Measurements from ENCODE around the gene METTL16.
A peak's percentile ranks its signal among the peaks of the same experiment; 100 is the strongest.
"Not testable (repeated sequence)": the region's sequence is repeated elsewhere in the genome, so short reads cannot be mapped to it uniquely, and the experiment has no call there.

The METTL16 gene

GRCh38 chr17:2511462-2512369 lies at the start of gene METTL16:
Gene METTL16 (minus strand): TSS chr17:2511888. CDS start chr17:2502331, 9,557 bp downstream.
- peak; percentile 76 to 87 for DNase-seq

DNA sequence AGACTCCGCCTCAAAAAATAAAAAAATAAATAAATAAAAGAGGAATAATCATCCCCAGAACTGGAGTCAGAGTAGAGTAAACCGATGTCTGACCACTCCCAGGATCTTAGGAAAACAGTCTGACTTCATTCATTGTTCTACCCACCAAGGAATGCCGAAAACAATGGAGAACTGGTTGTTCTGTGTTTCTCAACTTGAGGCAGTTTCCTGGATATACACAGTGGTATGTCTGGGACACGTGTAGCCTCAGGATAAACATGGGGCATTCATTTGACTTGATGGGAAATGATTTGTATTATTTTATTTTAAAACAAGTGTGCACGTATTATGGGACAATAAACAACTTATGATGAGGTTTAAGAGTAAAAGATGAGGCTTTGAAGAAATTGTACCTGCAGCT lies 49.0 kb upstream of the METTL16 start:
- DNase-seq, result no peak

- DNase-seq, result no peak
Measured at GRCh38 chr17:2551928-2552327, 40.2 kb upstream of the METTL16 start.

DNA sequence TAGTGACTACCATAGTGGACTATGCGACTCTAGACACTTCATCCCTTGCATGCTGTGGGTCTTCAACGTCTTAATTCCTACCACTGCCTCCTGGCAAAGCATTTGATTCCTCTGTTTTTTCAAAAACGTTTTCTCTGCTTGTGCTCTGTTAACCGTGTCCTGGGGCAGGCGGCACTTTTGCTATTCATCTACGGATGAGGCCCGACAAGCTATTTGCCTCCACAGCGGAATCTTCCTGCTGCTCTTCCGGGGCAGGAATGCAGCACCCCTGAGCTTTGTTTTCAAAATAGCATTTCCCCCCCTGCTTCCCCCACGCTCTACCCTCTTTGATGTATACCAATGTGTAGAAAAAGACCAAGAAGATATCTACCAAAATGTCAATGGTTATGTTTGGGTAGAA lies 39.8 kb upstream of the METTL16 start:
- DNase-seq, result no peak

DNA sequence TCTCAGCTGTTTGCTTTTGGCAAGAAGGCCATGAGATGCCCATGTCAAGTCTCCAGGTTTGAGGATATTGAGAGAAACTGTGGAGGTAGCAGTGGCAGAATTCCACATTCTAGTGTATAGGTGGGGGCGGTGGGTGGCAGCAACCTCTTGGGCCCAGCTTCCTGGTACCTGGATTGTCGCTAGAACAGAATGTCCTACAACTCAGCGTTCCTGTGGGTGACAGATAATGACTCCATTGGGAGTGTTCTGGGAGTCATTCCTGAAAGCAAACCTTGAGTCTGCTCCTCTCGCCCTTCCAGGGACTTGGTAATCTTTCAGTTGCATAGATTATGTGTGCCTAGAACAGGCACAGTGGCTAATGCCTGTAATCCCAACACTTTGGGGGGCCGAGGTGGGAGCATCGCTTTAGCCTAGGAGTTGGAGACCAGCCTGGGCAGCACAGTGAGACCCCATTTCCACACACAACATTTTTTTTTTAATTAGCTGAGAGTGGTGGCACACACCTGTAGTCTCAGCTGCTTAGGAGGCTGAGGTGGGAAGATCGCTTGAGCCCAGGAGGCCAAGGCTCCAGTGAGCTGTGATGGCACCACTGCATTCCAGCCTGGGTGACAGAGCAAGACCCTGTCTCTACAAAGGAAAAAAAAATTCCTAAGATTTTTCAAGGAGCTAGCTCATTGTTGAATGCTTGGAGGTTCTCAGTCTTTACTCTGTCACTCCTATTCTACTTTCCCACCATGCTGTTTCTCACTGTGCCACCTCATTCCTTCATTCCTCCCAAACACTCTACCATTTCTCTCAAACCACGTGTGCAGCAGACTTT lies 37.9 kb upstream of the METTL16 start:
- no peak for DNase-seq

DNA sequence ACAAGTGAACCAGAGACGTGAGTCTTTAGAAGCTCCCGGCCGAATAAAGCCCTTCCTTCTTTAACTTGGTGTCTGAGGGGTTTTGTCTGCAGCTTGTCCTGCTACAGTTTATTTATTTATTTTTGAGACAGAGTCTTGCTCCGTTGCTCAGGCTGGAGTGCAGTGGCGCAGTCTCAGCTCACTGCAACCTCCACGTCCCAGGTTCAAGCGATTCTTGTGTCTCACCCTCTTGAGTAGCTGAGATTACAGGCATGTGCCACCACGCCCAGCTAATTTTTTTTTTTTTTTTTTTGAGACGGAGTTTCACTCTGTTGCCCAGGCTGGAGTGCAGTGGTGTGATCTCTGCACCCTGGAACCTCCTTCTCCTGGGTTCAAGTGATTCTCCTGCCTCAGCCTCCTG lies 36.3 kb upstream of the METTL16 start:
- DNase-seq, result not testable (repeated sequence)

DNA sequence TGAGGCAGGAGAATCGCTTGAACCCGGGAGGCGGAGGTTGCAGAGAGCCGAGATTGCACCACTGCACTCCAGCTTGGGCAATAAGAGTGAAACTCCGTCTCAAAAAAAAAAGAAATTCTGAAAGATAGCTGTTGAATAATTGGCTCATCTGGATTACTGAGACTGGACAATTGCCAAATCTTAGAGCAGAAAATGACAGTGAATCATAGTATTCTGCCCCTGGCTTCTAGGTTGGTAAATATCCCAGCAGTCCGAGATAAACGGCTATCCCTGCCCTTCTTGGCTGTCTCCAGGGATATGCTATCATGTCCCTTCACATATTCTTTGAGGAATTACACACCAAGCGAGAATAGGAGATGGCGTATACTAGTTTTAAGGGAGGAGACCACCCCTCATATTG lies 35.5 kb upstream of the METTL16 start:
- no peak for DNase-seq

- no peak for DNase-seq
Measured at GRCh38 chr17:2545393-2545792, 33.7 kb upstream of the METTL16 start.

- DNase-seq, result no peak
Measured at GRCh38 chr17:2542456-2542855, 30.8 kb upstream of the METTL16 start.

DNA sequence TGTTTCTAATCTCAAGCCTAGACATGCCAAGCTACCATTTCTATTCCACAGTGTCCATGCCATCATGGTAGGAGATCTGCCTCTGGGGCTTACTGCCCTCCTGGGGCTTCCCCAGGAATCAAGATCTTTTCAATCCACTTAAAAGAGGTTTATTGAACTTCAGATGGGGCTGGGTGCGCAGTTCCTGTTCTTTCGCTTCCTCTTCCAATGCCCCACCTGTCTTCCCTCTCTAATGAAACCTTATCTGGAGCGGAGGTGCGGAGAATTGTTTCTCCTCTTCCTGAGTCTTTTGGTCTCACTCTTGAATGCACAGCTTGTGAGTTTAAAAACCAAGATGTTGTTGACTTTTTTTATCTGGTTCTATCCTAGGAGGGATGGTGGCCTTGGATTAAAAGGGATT lies 30.4 kb upstream of the METTL16 start:
- DNase-seq, result no peak

GRCh38 chr17:2537579-2537978 lies 25.9 kb upstream of the METTL16 start:
- not testable (repeated sequence) for DNase-seq

DNA sequence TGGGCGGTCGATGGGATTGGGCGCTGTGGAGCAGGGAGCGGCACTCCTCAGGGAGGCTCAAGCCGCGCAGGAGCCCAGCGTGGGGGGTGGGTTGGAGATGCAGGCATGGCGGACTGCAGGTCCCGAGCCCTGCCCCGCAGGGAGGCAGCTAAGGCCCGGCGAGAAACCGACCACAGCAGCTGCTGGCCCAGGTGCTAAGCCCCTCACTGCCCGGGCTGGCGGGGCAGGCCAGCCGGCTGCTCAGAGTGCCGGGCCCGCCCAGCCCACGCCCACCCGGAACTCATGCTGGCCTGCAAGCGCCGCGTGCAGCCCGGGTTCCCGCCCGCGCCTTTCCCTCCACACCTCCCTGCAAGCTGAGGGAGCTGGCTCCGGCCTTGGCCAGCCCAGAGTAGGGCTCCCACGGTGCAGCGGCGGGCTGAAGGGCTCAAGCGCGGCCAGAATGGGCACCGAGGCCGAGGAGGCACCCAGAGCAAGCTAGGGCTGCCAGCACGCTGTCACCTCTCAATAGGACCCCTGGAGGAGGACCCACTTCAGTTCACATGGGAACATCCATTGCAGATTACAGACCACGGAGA lies 20.5 kb upstream of the METTL16 start:
- DNase-seq, result no peak

DNA sequence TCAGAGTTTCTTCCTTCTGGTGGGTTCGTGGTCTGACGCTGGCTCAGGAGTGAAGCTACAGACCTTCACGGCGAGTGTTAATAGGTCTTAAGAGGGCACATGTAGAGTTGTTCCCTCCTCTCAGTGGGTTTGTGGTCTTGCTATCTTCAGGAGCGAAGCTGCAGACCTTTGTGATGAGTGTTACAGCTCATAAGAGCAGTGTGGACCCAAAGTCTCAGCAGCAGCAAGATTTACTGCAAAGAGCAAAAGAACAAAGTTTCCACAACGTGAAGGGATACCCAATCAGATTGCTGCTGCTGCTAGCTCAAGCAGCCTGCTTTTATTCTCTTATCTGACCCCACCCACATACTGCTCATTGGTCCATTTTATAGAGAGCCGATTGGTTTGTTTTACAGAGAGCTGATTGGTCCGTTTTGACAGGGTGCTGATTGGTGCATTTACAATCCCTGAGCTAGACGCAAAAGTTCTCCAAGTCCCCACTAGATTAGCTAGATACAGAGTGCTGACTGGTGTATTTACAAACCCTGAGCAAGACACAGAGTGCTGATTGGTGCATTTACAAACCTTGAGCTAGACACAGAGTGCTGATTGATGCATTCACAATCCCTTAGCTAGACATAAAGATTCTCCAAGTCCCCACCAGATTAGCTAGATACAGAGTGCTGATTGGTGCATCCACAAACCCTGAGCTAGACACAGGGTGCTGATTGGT lies 19.7 kb upstream of the METTL16 start:
- not testable (repeated sequence) for DNase-seq

- DNase-seq, result not testable (repeated sequence)
Measured at GRCh38 chr17:2521775-2522410, 10.2 kb upstream of the METTL16 start.

GRCh38 chr17:2521257-2521656 lies 9.6 kb upstream of the METTL16 start:
- DNase-seq, result no peak

DNA sequence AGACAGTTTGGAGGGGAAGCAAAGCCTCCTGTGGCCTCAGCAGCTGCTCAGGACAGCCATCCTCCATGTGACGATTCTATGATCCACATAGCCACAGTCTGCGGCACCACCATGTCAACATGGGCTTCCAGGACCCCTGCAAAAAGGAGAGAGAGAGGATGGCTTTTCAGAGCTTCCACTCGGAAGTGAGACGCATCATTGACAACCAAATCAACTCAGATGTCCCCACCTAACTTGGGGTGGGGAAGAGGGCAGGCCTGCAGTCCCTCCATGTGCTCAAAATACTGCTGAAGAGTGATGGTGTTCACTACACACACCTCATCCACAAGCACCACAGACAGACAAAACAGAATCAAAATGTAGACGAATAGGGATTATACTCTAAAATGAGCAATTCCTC lies 5.9 kb upstream of the METTL16 start:
- no peak for DNase-seq

GRCh38 chr17:2511138-2511461 lies 588 bp downstream of the METTL16 start:
- no peak for DNase-seq

- DNase-seq, result no peak
Measured at GRCh38 chr17:2510559-2510958, 1.1 kb downstream of the METTL16 start.

- DNase-seq, result no peak
Measured at GRCh38 chr17:2508035-2508434, 3.7 kb downstream of the METTL16 start.

DNA sequence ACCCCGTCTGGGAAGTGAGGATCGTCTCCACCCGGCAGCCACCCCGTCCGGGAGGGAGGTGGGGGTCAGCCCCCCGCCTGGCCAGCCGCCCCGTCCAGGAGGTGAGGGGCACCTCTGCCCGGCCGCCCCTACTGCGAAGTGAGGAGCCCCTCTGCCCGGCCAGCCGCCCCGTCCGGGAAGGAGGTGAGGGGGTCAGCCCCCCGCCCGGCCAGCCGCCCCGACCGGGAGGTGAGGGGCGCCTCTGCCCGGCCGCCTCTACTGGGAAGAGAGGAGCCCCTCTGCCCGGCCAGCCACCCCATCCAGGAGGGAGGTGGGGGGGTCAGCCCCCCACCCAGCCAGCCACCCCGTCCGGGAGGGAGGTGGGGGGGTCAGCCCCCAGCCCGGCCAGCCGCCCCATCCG lies 4.7 kb downstream of the METTL16 start:
- not testable (repeated sequence) for DNase-seq

DNA sequence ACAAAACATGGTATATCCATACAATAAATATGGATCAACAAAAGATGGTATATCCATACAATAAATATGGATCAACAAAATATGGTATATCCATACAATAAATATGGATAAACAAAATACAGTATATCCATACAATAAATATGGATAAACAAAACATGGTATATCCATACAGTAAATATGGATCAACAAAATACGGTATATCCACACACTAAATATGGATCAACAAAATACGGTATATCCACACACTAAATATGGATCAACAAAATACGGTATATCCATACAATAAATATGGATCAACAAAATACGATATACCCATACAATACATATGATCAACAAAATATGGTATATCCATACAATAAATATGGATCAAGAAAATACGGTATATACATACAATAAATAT lies 8.1 kb downstream of the METTL16 start:
- DNase-seq, result no peak

- DNase-seq, result no peak
Measured at GRCh38 chr17:2502871-2503580, 8.7 kb downstream of the METTL16 start.

Measured in AML-193 (cell line).